GM18951 (cell line): ENCODE results near the gene CTSO.
"Not testable (repeated sequence)": the region's sequence is repeated elsewhere in the genome, so short reads cannot be mapped to it uniquely, and the experiment has no call there.

Experiments
- POLR2A ChIP-seq: IDR thresholded peaks from 4 replicates; pipeline ENCODE4 v1.6.1; 2011; ENCODE audit warnings: mild to moderate bottlenecking; ENCODE audit not compliant: insufficient read length, insufficient read depth; ENCODE audit errors: extremely low read depth
- in situ Hi-C: fragments of 300-500 bp; cut with MboI; formaldehyde crosslinking; loops from one replicate; pipeline ENCODE4 v1.12.0; 2022; ENCODE audit warnings: low sequenced_read_pairs, mixed read lengths, inconsistent platforms; ENCODE audit not compliant: unreplicated experiment

Gene CTSO

DNA sequence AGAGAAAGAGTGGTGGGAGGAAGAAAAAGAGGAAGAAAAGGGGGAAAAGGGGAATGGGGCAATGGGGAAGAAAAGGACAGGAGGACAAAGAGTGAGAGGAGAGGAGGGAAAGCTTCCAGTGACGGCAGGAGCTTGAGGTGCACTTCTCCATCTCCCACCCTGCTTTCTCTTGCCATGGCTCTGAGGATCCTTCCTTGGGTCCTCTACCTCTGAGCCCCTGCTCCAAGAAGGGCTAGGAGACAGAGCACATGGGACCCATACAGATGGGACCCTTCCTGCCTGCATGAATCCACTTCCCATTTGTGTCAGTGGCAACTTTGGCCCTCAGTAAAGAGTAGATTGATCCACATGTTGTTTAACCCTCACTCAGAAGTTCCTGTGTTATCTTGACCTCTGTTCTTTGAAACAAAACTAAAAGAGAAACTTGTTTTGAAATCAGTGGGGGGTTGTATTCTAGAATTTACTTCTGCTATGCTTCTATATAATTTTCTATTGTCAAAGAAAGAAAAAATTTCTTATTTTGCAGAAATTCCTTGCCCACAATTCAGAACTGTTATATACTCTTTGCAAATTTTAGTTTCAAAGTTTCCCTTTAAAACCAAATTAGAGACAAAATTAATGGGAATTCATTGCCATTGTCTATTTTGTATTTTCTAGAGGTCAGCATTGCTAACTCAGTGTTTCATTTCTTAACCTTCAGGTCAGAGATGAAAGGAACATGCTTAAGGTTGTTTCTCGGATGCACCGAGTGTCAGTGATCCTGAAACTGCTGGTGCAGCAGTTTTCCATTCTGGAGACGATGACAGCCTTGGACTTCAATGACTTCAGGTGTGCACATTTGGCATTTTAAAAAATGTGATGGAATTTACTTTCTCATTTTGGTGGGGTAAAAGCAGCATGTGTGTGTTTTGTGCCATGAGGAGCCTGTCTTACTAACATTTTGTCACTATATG is 45.2 kb downstream of the CTSO start:
- in situ Hi-C loops = no loop called here
- no peak for TF ChIP-seq POLR2A

DNA sequence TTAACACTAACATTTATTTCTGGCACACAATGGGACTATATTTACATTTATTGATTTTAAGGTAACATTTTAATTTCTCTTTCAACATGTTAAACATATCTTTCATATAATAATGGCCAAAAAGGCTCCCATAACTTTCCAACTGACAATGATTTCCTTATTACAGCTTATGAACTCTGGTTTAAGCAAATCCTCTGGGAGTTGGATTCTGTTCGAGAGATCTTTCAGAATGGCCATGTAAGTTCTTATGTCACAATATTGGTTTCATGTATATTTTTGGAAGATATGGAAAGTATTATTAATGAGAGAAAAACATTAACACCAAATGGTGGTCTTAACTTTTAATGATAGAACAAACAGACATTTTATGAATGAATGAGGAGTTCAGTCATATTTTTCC is 46.1 kb downstream of the CTSO start:
- in situ Hi-C loops = no loop called here
- TF ChIP-seq POLR2A = no peak

DNA sequence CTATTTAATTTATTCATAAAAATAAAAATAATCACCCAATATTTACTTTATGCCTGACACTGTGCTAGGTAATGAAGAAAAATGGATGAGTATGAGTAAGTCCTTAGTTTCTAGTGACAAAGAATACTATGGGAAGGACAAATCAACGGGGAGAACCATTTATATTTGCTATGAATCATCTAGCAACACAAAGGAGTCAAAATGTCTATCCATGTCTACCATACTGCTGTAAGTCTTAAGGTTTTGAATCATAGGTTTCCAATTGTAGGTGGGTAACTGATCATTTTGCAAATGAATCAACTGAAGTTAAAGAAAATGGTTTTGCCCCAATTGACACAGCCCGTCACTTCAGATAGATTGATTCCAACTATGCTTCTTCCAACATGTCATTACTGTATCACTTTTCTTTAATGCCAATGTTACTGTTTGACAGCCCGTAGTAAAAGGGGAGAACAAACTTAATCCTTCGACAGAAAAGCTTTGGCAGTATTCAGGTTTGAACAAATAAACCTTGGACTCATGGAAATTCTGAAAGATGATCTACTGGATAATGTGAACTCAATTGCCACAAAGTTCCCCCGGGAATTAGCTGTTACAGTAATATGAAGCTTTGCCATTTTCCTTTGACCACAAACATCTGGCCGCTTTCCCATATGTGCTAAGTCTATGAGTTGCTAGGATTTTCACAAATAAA is 47.0 kb downstream of the CTSO start:
- TF ChIP-seq POLR2A = no peak
- in situ Hi-C loops = no loop called here

DNA sequence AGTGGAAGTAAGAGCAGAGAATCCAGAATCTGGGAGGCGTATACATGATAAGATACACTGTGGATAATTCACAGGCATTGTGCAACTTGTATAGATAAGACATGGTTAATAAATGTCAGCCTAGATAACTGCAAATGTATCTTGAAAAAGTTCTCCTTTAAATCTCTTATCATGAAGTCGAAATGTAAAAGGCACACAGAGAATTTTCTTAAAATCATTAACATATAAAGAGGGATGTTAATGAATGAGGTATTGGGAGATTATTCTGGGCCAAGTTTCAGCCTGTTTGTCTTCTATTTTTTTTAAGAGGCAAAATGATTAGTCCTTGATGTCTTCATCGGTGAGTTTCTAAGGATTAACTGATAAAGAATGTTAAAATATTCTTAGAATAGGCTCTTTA is 49.3 kb downstream of the CTSO start:
- in situ Hi-C loops = no loop called here
- no peak for TF ChIP-seq POLR2A

DNA sequence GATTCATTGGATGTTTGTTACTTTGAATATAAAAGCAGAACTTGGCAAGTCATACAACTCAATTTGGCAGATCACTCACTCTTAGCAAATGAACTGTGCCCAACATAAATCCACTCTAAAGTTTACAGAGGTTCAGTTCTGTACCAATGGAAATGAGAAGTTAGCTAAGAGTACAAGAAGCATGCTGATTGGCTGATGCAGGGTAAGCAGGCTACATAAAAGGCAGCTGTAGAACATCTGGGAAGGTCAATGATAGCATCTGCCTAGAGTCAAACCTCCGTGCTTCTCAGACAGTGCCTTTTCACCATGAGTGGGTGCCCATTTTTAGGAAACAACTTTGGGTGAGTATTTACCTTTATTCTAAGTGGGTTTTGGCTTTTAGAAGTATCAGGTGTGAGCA is 50.2 kb downstream of the CTSO start, which contains the start of gene TDO2:
Gene TDO2, plus strand, starts transcription at position 244 of the 400 bp plus-strand sequence. Its CDS starts 63 bp downstream, at position 307.
- no peak for TF ChIP-seq POLR2A
- in situ Hi-C loops = no loop called here

DNA sequence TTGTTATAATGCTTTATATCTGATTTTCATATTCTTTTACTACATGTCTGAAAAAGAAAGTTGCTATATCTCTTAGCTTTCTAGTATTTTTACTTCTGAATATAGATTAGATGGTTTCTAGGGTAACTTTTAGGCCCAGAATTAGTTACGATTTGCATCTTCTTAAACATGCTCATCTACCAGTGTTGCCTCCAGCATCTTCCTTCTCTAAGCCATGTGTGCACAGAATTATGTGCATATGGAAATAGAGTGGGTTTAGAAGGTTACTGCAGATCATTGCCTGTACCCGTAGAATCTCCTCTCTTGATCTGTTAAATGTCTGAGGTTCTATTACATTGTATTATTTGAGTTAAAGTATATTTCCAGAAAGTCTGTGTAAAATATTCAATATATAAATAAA is 52.7 kb downstream of the CTSO start:
- in situ Hi-C loops = no loop called here
- TF ChIP-seq POLR2A = no peak

DNA sequence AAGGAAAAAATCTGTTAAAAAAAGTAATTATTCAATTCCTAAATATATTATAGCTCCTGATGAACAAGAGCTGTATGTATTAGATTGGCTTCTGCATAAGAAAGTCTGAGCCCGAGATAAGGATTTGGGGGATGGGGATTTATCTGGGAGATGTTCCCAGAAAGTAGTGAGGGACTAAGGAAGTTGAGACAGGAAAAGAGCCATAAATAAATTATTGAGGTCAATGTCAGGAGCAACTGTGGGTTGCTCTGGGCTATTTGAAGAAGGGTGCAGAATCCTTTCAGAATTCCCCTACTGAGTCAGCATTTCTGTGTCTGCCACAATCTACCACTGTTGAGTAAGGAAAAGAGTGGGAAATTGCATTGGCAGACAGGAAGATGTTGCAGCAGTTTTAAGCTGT is 53.3 kb downstream of the CTSO start:
- TF ChIP-seq POLR2A = no peak
- in situ Hi-C loops = no loop called here

DNA sequence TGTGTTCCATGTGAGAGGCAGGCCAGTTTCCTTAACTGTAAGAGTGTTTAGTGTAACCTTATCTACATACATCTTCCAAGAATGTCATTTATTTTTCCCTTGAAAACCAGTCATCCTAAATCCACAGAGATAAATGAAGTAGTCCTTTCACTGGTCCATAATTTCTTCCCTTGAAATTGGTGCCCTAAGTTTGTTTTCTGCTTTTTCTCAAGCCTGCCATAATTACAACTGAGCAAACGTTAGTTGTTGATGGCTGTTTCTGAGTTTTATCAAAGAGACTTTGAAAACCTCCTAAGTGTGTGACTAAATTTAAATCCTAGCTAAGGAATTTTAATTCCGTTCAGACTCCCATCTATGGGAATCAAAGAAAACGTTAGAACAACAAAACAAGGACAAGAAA is 53.8 kb downstream of the CTSO start:
- no peak for TF ChIP-seq POLR2A
- in situ Hi-C loops = no loop called here

DNA sequence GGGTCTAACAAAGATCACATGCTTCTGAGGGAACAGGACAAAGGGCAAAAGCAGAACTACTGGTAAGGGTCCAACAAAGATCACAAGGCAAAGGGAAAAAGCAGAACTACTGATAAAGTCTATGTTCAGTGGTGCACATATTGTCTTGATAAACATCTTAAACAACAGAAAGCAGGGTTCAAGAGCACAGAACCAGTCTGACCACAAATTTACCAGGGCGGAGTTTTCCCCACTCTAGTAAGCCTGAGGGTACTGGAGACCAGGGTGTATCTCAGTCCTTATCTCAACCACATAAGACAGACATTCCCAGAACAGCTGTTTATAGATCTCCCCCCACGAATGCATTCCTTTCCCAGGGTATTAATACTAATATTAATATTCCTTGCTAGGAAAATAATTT is 55.3 kb downstream of the CTSO start:
- in situ Hi-C loops = not testable (repeated sequence)

DNA sequence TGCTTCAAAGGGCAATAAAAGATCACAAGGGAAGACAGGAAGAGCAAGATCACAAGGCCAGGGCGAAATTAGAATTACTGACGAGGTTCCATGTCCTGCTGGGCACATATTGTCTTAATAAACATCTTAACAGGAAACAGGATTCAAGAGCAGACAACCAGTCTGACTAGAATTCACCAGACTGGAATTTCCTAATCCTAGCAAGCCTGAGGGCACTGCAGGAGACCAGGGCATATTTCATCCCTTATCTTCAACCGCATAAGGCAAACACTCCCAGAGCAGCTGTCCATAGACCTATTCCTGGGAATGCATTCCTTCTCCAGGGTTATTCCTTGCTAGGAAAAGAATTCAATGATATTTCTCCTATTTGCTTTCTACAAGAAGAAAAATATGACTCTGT is 62.6 kb downstream of the CTSO start:
- in situ Hi-C loops = no loop called here

DNA sequence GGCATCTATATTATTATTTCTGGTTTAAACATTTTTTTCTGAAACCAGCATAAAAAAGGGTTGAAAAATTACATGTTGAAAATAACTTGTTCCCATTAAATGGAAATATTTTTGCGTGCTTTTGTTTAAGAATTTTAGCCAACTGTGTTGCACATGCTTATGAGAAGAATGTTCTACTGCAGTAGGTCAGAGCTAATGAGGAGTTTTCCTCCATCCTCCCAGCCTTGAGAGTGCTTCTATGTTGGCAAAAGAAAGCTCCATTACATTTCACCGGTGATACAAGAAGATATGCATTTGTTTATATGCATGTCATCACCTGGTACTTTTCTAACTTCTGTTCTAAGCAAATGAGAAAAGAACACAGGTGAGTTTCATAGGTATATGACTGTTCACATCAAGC is 63.7 kb downstream of the CTSO start:
- TF ChIP-seq POLR2A = no peak
- in situ Hi-C loops = no loop called here

More for the DNA sequence above, 62.6 kb downstream of the CTSO start:
- no peak for TF ChIP-seq POLR2A

DNA sequence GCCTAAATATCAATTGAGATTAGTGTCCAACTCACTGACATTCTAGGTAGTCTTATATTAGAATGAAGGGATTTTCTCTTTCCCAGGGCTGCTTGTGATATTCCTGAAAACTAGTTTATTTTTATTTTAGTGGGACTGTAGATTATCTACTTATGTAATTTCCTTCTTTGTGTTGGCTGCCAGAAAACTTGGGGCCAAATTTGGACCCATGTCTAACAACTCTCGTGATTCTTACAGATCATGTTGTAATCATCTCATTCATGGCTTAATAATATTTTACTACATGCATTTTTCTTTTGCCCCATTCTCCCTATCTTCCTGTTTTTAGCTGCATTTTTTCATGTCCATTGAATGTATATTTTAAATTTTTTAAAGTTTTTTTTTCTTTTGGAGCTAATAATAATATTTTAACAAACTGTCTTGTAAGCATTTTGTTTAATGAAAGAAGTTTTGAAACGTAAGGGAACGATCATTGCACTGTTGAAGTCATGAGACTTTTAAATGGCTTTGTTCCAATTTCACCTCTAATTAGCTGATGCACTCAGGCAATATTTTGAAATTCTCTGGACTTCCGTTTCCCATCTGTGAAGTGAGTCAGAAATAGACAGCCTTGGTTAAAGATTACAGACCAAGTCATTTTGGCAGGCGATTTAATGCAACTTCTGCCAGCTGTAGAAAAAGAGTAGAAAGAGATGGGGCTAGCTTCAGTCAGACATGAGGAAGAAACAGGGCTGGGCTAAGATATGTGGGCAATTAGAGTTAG is 64.5 kb downstream of the CTSO start:
- no peak for TF ChIP-seq POLR2A
- in situ Hi-C loops = no loop called here

DNA sequence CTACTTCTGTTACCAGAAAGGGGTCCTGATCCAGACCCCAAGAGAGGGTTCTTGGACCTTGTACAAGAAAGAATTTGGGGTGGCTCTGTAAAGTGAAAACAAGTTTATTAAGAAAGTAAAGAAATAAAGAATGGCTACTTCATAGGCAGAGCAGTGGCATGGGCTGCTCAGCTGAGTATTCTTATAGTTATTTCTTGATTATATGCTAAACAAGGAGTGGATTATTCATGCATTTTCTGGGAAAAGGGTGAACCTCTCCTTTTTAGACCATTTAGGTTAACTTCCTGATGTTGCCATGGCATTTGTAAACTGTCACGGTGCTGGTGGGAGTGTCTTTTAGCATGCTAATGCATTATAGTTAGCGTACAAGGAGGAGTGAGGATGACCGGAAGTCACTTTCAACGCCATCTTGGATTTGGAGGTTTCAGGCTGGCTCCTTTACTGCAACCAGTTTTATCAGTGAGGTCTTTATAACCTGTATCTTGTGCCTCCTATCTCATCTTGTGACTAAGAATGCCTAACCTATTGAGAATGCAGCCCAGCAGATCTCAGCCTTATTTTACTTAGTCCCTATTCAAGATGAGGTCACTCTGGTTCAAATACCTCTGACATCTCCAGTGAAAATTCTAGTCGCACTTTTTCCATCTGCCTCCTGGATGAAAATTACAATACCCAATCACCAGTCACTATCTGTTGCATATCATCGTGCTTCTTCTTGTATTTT is 65.7 kb downstream of the CTSO start:
- no peak for TF ChIP-seq POLR2A
- in situ Hi-C loops = no loop called here
